Mucosa of descending colon (tissue), 3 donors: ENCODE data around the gene RPP30. TPM values are rescaled to one million over a fixed set of nuclear protein-coding genes. Genes with fewer than 3 reads are reported as not detected.
"Not testable (repeated sequence)": the region's sequence is repeated elsewhere in the genome, so short reads cannot be mapped to it uniquely, and the experiment has no call there.

Experiments used
- ATAC-seq: fragments of 200-7000 bp; cut with Tn5 transposase; one replicate; pipeline ENCODE4 v1.9.1; 2020; ENCODE audit warnings: mild to moderate bottlenecking, moderate library complexity
- DNase-seq, 3 donors: peaks; one replicate each; pipeline ENCODE4 v3.0.0-alpha.2; 2020
- H3K36me3 ChIP-seq: fragments of 200-600 bp; one replicate; pipeline ENCODE4 v1.8.0; 2021; ENCODE audit warnings: low read depth, mild to moderate bottlenecking
- H3K4me1 ChIP-seq: fragments of 200-600 bp; one replicate; pipeline ENCODE4 v1.8.0; 2021; ENCODE audit warnings: low read depth, mild to moderate bottlenecking
- H3K4me3 ChIP-seq: fragments of 200-600 bp; one replicate; pipeline ENCODE4 v1.8.0; 2021; ENCODE audit warnings: mild to moderate bottlenecking
- H3K9me3 ChIP-seq: fragments of 200-600 bp; one replicate; pipeline ENCODE4 v1.8.0; 2021; ENCODE audit warnings: mild to moderate bottlenecking
- intact Hi-C, 2 donors: fragments of 100-400 bp; cut with DNase I in 1 of 2; cut with micrococcal nuclease in 1 of 2; formaldehyde crosslinking; loops; one replicate each; pipeline versions ENCODE4 v1.11.0 to v1.11.1; 2022; cut with DNase I, micrococcal nuclease
- total RNA-seq, 3 donors: library from RNA; stranded (reverse); fragmentation: NEBNext Ultra II Directional in 2 of 3; extraction: Animal tissue kit (Norgen Biotek cat#: 25700) in 2 of 3; gene quantifications; one replicate each; pipeline versions ENCODE4 v1.2.1 to v1.2.4, GENCODE V29; 2021 to 2023
- TF ChIP-seq, protein P1 (sequence below): fragments of 200-600 bp; IDR thresholded peaks from one replicate; pipeline ENCODE4 v1.8.0; 2022; ENCODE audit warnings: antibody characterized with exemption, mild to moderate bottlenecking
- donor health status: DM: no; HTN: no; CAD: no; lungs with moderate emphysema.
- donor health status: DM: no; HTN: no; CAD: no.
- donor health status: DM: no; HTN: yes; CAD: no.

The RPP30 gene
- total RNA-seq, 3 donors from 2014 or later, result 20.6 to 25.1 (median 24.3) TPM

DNA sequence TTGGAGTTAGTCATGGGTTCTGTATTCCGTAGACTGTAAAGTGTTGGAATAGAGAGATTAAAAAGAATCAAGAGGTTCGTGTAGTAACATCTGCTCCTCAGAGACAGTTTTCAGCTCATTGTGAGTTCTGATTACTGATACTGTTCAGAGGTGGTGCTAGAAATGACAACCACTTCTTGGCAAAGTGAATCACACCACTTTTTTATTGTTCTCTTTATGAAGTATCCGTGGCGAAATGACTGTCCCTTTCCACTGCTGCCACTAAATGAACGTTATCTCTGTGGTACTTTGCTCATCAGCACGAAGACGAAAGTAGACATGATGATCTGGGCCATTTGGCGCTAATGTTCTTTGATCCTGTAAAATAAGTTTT lies 860 bp downstream of the RPP30 start:
- Histone ChIP-seq H3K36me3 (no peaks in the 10 kb centered on the region), H3K9me3 (no peaks in the 10 kb centered on the region), H3K4me3 (peak overlapping the region; percentile 76), H3K4me1 (peaks cover 5% of the 10 kb centered on the region)
- DNase-seq (no peak), ATAC-seq (no peak)
- TF ChIP-seq, protein P1, sequence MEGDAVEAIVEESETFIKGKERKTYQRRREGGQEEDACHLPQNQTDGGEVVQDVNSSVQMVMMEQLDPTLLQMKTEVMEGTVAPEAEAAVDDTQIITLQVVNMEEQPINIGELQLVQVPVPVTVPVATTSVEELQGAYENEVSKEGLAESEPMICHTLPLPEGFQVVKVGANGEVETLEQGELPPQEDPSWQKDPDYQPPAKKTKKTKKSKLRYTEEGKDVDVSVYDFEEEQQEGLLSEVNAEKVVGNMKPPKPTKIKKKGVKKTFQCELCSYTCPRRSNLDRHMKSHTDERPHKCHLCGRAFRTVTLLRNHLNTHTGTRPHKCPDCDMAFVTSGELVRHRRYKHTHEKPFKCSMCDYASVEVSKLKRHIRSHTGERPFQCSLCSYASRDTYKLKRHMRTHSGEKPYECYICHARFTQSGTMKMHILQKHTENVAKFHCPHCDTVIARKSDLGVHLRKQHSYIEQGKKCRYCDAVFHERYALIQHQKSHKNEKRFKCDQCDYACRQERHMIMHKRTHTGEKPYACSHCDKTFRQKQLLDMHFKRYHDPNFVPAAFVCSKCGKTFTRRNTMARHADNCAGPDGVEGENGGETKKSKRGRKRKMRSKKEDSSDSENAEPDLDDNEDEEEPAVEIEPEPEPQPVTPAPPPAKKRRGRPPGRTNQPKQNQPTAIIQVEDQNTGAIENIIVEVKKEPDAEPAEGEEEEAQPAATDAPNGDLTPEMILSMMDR, result no peak
- intact Hi-C loops, result no loop called here

DNA sequence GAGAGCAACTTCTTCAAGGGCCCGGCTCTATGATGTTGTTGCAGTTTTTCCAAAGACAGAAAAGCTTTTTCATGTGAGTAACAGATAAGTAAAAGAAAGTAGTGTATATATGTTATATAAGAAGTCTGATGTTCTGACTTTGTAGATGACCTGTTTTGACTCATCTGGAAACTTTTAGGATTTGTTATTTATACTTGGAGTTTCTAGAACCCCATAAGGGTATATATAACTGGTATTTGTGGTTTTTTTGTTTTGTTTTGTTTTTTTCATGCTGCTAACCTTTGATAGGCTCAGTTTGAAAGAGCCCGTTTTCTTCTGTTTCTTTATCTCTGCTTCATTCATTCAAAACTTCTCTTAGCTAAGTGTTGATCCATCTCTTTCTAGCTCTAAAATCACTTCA lies 7.3 kb downstream of the RPP30 start:
- Histone ChIP-seq H3K9me3 (no peaks in the 10 kb centered on the region), H3K4me1 (no peaks in the 10 kb centered on the region), H3K36me3 (peaks cover 4% of the 10 kb centered on the region), H3K4me3 (no peak overlapping the region)
- no peak for DNase-seq
- ATAC-seq, result no peak
- TF ChIP-seq, protein P1, result no peak
- intact Hi-C loops, result no loop called here

DNA sequence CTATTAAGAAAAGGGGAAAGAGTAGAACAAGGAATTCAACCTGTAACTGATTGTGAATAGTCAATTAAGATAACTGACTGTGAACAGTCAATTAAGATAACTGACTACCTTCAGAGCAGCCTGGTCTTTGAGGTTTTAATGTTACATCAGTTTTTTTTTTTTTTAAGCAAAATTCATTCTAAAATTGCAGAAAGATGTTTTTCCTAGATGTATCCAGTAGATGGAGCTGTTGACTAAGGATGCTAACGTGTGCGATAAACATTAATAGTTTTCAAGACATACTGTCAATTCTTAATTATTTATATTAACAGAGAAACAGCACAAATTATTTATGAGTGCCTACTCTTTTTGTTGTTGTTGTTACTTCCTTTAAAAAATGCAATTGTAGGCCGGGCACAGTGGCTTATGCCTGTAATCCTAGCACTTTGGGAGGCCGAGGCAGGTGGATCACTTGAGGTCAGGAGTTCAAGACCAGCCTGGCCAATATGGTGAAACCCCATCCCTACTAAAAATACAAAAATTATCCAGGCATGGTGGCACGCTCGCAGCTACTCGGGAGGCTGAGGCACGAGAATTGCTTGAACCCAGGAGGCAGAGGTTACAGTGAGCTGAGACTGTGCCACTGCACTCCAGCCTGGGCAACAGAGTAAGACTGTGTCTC lies 8.4 kb downstream of the RPP30 start:
- intact Hi-C loops, H3K4me1 ChIP-seq, H3K4me3 ChIP-seq, H3K9me3 ChIP-seq, H3K36me3 ChIP-seq, DNase-seq: not testable (repeated sequence)
- ATAC-seq, result peak; percentile 27

DNA sequence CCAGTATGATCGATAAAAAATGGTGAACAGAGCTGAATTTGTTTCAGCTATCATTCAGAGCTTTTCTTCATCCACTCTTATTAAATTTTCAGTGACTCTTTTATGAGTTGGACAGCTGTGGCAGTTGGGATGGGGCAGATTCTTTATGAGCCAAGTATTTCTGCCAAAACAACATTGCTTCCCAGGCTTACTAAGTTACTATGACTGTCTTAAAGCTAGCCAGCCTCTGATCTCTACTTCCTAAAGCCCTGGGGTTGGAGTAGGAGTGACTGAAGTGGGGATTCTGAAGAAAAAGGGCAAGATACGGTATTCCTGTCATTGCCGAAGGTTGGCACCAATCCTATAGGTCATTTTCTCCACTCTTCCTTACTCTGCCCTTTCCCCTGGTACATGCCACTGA lies 12.7 kb downstream of the RPP30 start:
- Histone ChIP-seq H3K4me3 (no peak overlapping the region), H3K36me3 (peaks cover 3% of the 10 kb centered on the region), H3K4me1 (peaks cover 7% of the 10 kb centered on the region), H3K9me3 (no peaks in the 10 kb centered on the region)
- ATAC-seq (no peak), DNase-seq (no peak)
- TF ChIP-seq, protein P1, result no peak
- intact Hi-C loops, result no loop called here

DNA sequence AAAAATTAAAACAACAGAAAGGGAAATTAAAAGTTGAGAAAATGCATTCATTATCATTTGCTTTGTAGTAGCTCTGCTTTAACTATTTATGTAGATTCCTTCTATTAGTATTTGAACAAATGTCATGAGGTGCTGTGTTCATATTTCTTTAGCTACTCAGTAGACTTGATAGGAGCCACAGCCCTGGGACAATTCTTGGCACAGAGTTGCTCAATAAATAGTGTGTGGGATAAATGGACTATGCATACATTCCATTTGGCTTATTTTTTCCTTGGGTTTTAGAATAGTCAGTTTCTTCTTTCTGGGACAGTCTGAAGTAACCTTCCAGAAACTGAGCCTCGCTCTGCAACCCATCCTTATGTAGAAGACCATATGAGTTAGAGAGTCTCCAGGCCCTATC lies 13.4 kb downstream of the RPP30 start:
- Histone ChIP-seq H3K4me1 (peaks cover 7% of the 10 kb centered on the region), H3K4me3 (no peak overlapping the region), H3K36me3 (no peaks in the 10 kb centered on the region), H3K9me3 (no peaks in the 10 kb centered on the region)
- no peak for DNase-seq
- TF ChIP-seq, protein P1, result no peak
- ATAC-seq, result no peak
- intact Hi-C loops, result no loop called here

DNA sequence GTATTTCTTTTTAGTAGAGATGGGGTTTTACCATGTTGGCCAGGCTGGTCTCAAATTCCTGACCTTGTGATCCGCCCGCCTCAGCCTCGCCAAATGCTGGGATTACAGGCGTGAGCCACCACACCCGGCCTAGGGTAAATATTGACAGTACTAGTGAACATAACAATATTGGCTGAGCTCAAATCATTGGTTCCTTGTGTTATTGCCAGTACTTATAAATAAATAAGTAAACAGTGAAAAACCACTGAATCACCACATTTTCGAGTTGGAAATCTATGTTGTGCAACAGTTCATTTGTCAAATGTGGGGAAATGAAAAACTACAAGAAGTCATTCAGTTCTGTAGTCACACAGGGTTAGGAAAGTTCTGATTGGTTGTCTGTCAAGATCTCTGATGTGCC lies 15.8 kb downstream of the RPP30 start:
- peaks cover 7% of the 10 kb centered on the region for H3K4me1 ChIP-seq
- ATAC-seq, result peak; percentile 82
- intact Hi-C loops, result no loop called here
- H3K4me3 ChIP-seq, result no peak overlapping the region
- H3K36me3 ChIP-seq, result no peaks in the 10 kb centered on the region
- TF ChIP-seq, protein P1, result no peak
- H3K9me3 ChIP-seq, result no peaks in the 10 kb centered on the region
- peak; percentile 54 to 67 (median 66) for DNase-seq
